ENCODE data around the gene CXCR3. TPM values are rescaled to one million over a fixed set of nuclear protein-coding genes. Genes with fewer than 3 reads are reported as not detected.
"Not testable (repeated sequence)": the region's sequence is repeated elsewhere in the genome, so short reads cannot be mapped to it uniquely, and the experiment has no call there.

The CXCR3 gene
- total RNA-seq, 1 donor from 2014 or later = not detected

GRCh38 chrX:71573590-71573989 lies 44.7 kb downstream of the CXCR3 start:
- TF ChIP-seq, protein P1, sequence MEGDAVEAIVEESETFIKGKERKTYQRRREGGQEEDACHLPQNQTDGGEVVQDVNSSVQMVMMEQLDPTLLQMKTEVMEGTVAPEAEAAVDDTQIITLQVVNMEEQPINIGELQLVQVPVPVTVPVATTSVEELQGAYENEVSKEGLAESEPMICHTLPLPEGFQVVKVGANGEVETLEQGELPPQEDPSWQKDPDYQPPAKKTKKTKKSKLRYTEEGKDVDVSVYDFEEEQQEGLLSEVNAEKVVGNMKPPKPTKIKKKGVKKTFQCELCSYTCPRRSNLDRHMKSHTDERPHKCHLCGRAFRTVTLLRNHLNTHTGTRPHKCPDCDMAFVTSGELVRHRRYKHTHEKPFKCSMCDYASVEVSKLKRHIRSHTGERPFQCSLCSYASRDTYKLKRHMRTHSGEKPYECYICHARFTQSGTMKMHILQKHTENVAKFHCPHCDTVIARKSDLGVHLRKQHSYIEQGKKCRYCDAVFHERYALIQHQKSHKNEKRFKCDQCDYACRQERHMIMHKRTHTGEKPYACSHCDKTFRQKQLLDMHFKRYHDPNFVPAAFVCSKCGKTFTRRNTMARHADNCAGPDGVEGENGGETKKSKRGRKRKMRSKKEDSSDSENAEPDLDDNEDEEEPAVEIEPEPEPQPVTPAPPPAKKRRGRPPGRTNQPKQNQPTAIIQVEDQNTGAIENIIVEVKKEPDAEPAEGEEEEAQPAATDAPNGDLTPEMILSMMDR (IDR thresholded peaks at IDR 0.05) = no peak
- no peak overlapping the region for H3K27ac Mint-ChIP-seq (ENCODE audit: unreplicated experiment)
- no peaks in the 10 kb centered on the region for H3K9me3 Mint-ChIP-seq (ENCODE audit: unreplicated experiment)
- H3K4me3 Mint-ChIP-seq (ENCODE audit: unreplicated experiment) = no peak overlapping the region
- peaks cover 21% of the 10 kb centered on the region for H3K36me3 Mint-ChIP-seq (ENCODE audit: unreplicated experiment)
- no peaks in the 10 kb centered on the region for H3K27me3 Mint-ChIP-seq (ENCODE audit: unreplicated experiment)
- no peak for DNase-seq (ENCODE audit: extremely low spot score, unreplicated experiment)
- peaks cover 2% of the 10 kb centered on the region for H3K4me1 Mint-ChIP-seq (ENCODE audit: unreplicated experiment)

GRCh38 chrX:71571390-71571789 lies 46.9 kb downstream of the CXCR3 start:
- H3K36me3 Mint-ChIP-seq (ENCODE audit: unreplicated experiment) = peaks cover 31% of the 10 kb centered on the region
- H3K4me1 Mint-ChIP-seq (ENCODE audit: unreplicated experiment); DNase-seq (ENCODE audit: extremely low spot score, unreplicated experiment); H3K4me3 Mint-ChIP-seq (ENCODE audit: unreplicated experiment); H3K27ac Mint-ChIP-seq (ENCODE audit: unreplicated experiment); H3K9me3 Mint-ChIP-seq (ENCODE audit: unreplicated experiment); H3K27me3 Mint-ChIP-seq (ENCODE audit: unreplicated experiment): not testable (repeated sequence)

Other genes with a start within 250 kb of the CXCR3 start
- 210 and 238 TPM in 2 replicates for gene OGT, start 85.4 kb downstream of the CXCR3 start, total RNA-seq
- 4.4 and 4.6 TPM in 2 replicates for gene GCNA, start 40.1 kb downstream of the CXCR3 start, total RNA-seq
- gene CXorf49, start 99.8 kb upstream of the CXCR3 start, total RNA-seq = not detected in 2 replicates
- not detected in 2 replicates for gene CXorf49B, start 144.8 kb upstream of the CXCR3 start, total RNA-seq

All from osteocyte (in vitro differentiated cells).